Head of caudate nucleus (tissue), 42 donors: ENCODE measurements around the gene TSPAN14.
"Not testable (repeated sequence)": the region's sequence is repeated elsewhere in the genome, so short reads cannot be mapped to it uniquely, and the experiment has no call there.

Experiments used
- DNase-seq, 42 donors: peaks; one replicate each; pipeline versions ENCODE4 v3.0.0 to v3.0.0-alpha.2; 2020 to 2021; ENCODE audit warnings: mixed read lengths in 7 of 42
- intact Hi-C: fragments of 100-400 bp; cut with DNase I; formaldehyde crosslinking; loops from one replicate; pipeline ENCODE4 v1.15.0; 2022

TSPAN14 gene

DNA sequence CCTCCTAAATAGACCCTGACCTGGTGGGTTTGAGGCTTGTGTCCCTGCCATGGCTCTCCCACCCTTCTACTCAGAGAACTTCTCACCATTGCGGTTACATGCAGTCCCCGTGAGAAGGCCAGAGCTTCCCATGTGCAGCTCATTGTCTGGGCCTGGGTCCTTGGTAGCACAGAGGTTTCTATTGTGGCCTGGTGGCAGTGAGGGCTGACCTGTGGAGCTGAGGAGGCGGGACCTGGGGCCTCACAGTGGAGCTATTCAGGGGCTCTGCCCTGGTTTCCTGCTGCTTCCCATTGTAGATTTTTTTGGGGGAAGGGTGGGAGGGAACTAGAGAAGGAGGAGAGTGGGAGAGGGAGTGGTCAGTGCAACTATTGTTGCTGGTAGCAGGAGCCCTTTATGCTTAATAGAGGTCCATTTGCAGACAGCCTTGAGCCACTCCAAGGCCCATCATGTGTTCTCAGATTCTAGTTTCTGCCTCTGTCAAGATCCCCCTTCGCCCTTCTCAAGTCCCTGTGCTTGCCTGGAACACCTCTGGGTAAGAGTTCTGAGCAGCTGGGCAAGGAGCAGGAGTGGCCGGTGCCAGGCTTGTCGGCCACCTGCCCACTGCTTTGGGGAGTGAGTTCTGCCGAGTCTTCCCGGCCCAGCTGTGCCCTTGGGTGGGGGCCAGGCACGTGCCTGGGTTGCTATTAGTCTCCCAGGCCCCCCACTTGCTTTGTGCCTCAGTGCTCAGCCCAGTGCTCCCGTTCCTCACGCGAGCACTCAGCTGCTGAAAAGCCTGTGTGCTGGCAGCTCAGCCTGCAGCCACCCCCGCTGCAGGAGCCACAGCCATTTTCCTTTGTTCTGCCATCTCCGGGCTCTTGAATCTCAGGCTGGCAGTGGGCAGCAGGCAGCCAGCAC, 10.7 kb downstream of the TSPAN14 start:
- intact Hi-C loops = no loop called here
- DNase-seq = peak; percentile 43 to 86 (median 70)

DNA sequence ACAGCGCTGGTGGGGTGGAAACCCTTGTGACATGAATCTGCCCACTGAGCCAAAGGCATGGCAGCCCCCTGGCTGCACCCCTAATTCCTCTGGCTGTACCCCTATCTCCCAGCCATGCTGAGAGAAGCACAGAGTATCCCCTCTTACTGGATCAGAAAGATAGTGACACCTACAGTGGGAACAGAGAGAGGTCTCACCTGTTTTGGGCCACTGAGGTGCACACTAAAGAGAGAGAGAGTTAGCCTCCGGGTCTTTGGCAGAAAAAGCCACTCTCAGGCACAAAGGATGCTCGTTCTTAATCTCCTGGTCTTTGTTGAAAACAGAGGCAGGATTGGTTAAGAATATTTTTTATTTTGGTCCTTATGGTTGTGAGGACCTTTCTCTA, 11.3 kb downstream of the TSPAN14 start:
- intact Hi-C loops = no loop called here
- DNase-seq = no peak

DNA sequence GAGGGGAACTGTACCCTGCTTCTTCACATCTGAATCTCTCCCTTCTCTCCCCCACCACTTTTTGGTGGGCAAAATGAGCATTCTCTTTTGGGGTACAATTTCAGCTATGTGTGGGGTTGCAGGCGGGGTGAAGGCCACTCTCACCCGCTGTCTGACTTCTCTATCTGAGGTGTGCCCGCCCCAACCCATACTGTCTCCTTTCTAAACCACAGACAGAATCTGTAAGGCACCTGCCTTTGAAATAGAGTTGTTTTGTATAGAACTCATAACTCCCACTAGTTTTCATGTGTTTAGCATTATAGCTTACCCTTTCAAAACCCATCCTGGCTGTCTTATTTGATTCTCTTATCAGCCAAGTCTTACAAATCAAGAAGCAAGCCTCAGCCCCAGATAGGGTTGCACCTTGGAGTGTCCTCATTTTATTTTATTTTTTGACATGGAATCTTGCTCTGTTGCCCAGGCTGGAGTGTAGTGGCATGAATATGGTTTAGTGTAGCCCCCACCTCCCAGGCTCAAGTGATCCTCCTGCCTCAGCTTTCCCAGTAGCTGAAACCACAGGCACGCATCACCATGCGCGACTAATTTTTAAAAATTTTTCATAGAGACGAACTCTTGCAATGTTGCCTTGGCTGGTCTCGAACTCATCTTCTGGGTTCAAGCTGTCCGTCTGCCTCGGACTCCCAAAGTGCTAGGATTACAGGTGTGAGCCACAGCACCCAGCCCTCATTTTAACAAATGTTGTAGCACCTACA, 11.9 kb downstream of the TSPAN14 start:
- no peak for DNase-seq
- intact Hi-C loops = no loop called here

- intact Hi-C loops = no loop called here
- no peak for DNase-seq
Observed at GRCh38 chr10:80466724-80467326, 12.7 kb downstream of the TSPAN14 start.

DNA sequence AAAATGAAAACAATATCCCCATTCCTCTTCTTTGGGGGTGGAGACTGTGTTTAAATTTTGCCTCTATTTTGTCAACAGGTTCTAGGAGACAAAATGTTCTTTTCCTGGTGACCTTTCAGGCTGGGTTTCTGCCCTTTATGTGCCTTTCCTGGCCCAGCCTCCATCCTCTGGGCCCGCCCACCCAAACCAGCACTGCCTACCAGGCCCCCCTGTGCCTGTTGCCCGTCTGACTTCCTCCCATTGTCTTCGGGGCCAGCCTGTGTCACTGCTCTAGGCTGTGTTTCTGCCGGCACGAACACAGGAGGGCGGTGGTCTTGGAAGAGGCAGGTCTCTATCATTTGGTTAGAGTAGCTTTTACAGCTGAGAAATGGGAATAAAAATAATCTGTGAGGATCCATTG, 13.9 kb downstream of the TSPAN14 start:
- intact Hi-C loops = no loop called here
- peak; percentile 54 to 89 (median 77) for DNase-seq

DNA sequence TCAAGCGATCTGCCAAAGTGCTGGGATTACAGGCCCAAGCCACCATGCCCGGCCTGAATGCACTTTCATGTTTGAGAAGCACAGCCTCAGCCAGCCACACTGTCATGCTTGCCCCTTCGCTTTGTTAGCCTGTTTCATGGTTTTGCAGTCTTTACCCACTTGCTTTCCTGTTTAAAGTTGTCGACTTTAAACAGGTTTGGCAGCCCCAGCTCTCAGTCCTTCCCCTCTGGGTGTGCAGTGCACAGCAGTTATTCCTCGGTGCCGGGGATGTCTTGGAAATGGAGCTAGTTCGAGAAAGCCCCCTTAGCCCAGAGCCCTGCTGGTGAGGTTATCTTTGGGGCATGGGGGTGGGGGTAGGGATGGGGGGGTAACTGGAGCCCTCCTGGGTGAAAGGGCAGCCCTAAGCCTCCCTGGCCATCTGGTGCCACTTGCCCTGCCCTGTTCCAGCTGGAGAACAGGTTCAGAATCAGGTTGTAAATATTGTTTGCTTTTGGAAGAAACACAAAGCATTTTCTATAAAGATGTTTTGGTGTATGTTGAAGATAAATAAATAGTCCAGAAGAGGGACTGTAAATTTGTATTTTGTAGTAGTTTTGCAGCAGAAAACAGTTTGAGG, 14.8 kb downstream of the TSPAN14 start:
- intact Hi-C loops = no loop called here
- peak in 1 of 42 donors; percentile 29 for DNase-seq

- DNase-seq = no peak
- intact Hi-C loops = no loop called here
Observed at GRCh38 chr10:80470266-80470665, 16.2 kb downstream of the TSPAN14 start.

DNA sequence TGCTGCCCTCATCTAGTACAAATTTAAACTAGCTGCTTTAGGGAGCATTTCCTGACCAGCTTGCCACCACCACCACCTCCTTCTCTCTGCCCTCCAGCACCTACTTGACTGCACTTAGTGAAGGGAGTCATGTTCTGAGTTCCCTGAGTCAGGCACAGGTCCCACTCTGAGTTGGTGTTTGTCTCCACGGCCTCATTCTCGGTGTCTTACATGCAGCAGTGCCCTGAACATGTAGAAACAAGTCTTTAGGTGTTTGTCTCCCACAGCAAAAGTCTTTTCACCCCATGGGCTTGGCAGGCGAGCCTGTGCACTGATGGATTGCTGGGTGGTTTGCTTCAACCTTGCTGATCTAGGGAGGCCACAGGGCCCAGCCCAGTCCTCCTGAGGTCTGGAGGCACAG, 16.9 kb downstream of the TSPAN14 start:
- no peak for DNase-seq

DNA sequence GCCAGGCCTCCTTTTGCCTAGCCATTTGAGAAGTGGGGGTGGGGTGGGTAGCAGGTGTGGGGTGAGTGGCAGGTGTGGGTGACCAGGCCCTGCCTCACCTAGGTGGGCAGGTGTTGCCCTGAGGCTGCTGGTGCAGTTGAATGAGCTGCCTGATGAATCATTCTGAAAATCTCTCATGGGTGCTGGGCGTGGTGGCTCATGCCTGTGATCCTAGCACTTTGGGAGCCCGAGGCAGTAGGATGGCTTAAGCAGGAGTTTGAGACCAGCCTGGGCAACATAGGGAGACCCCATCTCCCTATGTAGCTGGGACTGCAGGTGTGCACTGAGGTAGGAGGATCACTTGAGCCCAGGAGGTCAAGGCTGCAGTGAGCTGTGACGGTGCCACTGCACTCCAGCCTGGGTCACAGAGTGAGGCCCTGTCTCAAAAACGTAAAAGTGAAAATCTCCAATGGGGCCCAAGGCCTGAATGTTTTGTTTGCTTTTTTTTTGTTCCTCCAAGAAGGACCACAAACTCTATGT, 17.7 kb downstream of the TSPAN14 start:
- peak in 3 of 42 donors; percentile 26 to 36 (median 29) for DNase-seq
- intact Hi-C loops = no loop called here

More for the DNA sequence above, 16.9 kb downstream of the TSPAN14 start:
- intact Hi-C loops = no loop called here

DNA sequence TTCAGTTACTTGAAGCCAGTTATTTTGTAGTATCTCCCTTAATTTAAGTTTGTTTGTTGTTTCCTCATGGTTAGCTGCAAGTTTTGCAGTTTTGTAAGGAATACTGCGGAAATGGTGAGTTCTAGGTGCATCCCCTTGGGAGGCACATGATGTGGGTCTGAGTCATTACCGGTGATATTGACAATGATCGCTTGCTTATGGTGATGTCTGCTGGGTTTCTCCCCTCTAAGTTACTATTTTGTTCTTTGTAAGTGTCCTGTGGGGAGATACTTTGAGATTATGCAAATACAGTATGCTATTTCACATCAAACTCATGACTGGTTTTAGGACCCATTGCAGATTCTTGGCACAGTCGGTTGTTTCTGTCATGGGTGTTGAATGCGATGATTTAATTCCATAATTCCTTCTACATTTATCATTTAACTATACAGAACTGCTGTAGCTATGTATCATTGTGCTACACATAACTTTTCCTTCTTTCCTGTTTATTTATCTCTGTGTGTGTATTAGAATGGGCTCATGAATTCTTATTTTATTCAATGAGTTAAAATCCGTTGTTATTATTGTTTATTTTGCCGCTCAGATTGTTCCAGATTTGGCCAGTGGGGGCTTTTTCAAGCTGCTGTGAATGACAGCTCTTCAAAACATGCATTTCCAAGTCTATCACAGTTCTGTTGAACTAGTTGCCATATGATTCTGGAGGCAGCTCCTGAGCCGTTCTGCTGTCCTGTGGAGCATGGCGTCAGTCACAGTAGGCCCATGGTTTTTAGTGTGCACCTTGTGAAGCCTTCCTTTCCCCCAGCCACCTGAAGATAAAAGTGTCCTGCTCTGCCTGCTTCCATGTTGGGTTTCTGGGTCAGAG, 18.4 kb downstream of the TSPAN14 start:
- DNase-seq = peak in 2 of 42 donors; percentile 7 to 26
- intact Hi-C loops = no loop called here

DNA sequence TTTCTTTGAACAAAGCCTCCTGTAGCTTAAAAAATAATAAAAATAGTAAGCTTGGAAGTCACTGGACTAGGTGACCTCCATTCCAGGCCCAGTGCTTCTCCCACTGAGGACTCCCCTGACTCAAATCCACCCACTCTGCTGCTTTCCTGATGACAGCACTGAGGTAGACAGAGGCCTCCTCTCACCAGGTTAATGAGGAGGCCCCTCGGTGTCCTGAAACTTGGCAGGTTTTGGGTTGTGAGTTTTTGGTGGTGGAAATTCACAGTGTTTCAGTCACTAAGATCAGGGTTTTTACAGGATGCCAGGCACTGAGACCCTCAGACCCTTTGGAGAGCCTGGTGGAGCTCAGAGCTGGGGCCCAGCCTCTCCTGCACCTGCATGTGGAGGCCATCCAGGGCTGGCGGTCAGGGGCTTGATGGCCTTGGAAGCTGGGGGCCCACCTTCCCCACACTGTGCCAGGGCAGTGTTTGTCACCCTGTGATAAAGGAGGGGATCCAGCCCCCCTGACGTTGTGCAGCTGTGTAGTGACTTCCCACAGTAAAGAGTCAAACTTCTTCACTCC, 19.1 kb downstream of the TSPAN14 start:
- DNase-seq = peak in 3 of 42 donors; percentile 16 to 32 (median 26)
- intact Hi-C loops = no loop called here

- intact Hi-C loops = no loop called here
- peak in 2 of 42 donors; percentile 20 to 21 for DNase-seq
Observed at GRCh38 chr10:80473692-80474596, 19.8 kb downstream of the TSPAN14 start.

DNA sequence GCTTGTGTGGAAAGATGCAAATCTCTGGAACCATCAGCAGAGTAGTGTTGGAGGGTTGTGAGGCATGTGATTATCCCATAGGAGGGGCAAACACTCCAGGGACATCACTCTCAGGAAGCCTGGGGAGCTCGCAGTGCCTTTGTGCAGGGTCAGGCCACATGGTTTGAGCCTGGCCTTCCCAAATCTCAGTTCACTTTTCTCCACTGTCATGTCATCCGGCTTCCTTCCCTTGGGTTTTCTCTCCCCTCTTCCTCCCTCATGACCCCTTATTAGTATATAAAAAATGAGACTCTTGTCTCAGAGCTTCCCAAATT, 20.4 kb downstream of the TSPAN14 start:
- intact Hi-C loops = no loop called here
- DNase-seq = peak in 1 of 42 donors; percentile 26

- peak in 2 of 42 donors; percentile 7 to 22 for DNase-seq
- intact Hi-C loops = no loop called here
Observed at GRCh38 chr10:80474941-80475340, 20.8 kb downstream of the TSPAN14 start.

DNA sequence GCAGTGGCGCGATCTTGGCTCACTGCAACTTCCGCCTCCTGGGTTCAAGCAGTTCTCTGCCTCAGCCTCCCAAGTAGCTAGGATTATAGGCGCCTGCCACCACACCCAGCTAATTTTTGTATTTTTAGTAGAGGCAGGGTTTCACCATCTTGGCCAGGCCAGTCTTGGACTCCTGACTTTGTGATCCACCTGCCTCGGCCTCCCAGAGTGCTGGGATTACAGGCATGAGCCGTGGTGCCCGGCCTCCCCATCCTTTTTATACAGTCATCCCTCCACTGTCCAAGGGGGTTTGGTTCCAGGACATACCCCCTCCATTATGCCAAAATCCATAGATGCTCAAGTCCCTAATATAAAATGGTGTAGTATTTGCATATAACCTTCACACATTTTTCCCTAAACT, 21.5 kb downstream of the TSPAN14 start:
- intact Hi-C loops = not testable (repeated sequence)
- peak in 2 of 42 donors; percentile 10 to 12 for DNase-seq

- intact Hi-C loops = no loop called here
- peak in 2 of 42 donors; percentile 13 to 15 for DNase-seq
Observed at GRCh38 chr10:80476685-80477084, 22.6 kb downstream of the TSPAN14 start.

GRCh38 chr10:80477813-80478212, 23.7 kb downstream of the TSPAN14 start:
- intact Hi-C loops = no loop called here
- DNase-seq = peak in 1 of 42 donors; percentile 13
